HG03066 (cell line): ENCODE data around the gene CTDP1.
A peak's percentile ranks its signal among the peaks of the same experiment; 100 is the strongest.

Source experiments
- ATAC-seq: cut with Tn5 transposase; IDR thresholded peaks from one replicate; pipeline ENCODE4 v1.9.1; 2021; ENCODE audit warnings: low read depth; ENCODE audit not compliant: unreplicated experiment

CTDP1 gene

DNA sequence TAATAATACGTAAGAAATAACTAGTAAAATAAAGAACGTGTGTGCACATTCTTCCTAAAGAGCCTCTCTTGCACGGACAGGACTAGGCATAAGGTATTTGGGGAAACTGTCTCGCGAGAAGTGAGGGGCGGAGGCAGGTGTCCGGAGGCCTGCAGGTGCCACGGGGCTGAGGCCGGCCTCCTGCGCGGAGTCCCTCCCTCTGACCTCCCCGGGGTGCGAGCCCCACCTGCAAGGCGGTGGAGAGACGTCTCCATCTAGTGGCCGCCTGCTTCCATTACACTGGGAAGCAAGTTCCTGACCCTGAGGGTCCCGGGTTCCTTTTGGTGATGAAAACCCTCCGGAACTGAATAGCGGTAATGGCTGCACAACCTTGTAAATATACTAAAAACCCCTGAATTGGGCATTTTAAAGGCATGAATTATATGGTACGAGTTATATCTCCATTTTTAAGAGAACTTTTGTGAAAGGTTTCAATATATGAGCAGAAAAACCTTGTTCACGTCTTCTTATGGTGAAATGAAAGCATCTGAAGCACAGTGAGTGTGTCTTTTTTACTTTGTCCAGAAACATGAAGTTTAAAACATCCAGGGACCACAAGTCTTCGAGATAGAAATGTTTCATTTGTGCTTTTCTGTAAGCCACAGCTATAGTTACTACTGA is 35.5 kb upstream of the CTDP1 start:
- ATAC-seq, result no peak

DNA sequence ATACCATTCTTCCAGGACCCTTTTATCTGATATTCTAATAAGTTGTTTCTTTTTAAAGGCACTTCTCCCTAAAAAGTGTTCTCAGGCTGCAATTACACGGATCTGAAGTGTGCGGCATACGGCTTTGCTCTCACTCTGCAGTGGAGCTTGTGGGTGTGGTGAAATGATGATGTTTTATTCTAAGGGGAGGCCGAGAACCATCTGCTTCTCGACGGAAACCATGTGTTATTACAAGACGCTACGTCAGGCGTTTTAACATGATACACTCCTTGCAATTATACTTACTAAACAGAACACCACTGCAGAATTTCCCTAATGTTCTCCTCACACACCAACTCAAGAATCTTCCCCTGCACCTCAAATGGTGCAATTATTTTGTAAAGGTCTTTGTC is 34.9 kb upstream of the CTDP1 start:
- no peak for ATAC-seq

DNA sequence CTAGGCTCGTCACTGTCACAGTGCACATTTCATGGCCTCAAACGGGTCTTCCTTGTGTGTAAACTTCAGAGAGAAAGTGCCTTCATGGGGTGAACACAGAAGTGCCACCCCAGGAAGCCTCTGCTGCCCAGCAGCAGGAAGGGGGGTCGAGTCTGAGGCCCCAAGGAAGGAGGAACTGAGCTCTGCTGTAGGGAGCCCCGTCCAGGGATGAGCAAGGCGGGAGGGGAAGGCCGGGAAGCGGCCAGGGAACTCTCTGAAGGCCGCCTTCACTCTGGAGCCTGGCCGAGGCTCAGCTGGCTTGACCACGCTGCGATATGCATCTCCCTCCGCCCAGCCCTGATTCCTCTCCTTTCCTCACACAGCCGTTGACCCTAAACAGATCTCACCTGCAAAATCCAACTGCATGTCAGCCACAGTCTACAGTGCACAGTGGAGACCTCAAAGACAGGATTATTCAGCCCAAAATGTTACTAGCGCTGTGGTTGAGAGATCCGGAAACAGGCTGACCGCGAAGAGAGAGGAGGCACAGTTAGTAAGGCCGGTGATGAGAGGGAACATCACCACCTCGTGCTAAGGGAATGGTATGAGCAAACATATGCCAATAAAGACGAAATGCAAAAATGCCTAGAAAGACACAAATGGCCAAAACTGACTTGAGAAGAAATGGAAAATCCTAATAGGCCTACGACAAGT is 34.2 kb upstream of the CTDP1 start:
- ATAC-seq, result no peak

DNA sequence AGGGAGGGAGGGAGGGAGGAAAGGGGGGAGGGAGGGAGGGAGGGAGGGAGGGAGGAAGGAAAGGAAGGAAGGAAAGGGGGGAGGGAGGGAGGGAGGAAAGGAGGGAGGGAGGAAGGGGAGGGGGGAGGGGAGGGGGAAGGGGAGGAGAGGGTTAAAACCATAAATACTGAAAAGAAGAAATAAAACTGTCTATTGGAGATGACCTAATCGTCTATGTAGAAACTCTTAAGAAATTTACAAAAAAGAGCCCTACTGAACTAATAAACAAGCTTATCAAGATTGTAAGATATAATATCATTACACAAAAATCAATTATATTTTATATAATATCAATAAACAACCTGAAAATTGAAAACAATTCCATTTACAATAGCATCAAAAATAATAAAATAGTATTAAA is 32.3 kb upstream of the CTDP1 start:
- no peak for ATAC-seq

DNA sequence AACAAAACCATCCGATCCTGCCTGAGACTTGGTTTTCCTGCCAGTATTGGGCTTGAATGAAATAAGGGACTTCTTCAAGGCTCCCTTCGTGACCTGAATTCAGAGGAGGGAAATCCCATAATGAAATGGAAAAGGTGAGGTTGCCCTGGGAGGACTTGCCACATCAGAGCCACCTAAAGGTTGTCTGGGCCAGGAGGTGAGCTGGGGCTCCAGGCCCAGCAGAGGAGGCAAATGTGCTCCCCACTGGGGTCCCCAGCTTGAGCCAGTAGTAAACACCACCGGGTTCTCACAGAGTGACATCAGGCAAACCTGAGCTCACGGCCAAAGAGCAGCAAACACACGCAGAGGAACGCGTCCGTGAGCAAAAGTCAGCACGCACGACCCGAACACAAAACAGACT is 28.6 kb upstream of the CTDP1 start:
- no peak for ATAC-seq

DNA sequence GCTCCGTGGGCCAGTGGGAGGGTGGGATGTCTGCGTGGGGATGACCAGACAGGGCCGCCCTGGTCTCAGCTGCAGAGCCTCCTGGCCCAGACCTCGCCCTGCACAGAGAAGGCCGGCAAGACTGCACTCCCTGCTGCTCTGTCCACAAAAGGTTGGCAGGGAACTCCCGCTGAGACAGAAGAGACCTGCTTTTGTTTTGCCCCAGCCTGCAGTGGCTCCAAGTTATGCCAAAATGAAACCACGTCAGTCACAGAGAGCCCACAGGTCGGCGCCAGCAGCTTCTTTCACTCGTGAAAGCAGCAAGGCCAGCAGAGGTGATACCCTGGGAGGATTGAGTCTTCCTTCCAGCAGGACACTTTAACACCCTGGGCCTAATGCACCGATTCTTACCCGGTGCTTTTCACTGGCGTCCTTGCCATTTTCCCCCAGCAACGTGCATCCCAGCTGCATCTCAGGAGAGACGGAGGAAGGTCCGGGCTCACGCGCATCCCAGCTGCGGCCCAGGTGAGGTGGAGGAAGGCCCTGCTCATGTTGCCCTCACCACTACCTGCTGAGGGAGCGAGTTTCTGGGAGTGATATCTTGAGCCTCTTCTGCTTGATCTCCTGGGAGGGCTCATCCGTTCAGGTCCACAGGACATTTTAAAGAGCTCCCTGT is 22.1 kb upstream of the CTDP1 start:
- no peak for ATAC-seq

DNA sequence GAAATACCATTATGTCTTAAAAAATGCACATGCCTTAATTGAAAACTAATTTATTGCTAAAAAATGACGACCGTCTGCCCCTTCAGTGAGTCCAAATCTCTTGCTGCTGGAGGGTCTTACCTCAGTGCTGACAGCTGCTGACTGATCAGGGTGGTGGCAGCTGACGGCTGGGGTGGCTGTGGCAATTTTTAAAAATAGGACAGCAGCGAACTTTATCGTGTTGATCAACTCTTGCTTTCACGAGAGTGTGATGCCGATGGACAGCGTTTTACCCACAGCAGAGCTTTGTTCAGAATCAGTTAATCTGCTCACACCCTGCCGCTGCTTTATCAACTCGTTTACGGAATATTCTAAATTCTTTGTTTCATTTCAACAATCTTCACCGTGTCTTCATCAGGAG is 21.2 kb upstream of the CTDP1 start:
- ATAC-seq, result no peak

DNA sequence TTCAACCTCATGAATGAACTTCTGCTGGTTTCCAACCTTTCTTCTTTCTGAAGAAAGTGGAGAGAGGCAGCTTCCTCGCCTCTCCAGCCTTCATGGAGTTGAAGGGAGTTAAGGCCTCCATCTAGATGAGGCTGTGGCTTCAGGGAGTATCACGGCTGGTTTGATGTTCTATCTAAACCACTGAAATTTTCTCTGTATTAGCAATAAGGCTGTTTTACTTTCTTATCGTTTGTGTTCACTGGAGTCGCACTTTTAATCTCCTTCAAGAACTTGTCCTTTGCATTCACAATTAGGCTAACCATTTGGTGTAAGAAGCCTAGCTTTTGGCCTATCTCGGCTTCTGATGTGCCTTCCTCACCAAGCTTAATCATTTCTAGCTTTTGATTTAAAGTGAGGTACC is 19.9 kb upstream of the CTDP1 start:
- no peak for ATAC-seq

DNA sequence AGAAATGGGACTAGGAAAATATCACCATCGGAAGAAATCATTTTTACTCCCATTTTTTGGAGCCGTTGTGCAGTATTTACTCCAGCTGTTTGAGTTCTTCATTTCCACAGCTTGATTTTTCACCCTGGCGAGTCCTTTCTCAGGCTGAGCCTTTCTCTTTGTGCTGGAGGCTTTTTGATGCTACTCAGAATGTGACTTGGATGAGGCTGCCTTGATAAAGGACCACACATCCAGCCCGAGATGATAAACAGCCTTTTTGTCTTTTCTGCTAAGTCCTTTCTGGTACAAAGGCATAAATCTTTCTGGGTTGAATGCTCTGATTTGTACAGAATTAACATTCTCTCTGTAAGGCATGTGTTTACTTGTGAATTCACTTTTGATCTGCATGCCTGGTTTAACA is 17.6 kb upstream of the CTDP1 start:
- no peak for ATAC-seq

DNA sequence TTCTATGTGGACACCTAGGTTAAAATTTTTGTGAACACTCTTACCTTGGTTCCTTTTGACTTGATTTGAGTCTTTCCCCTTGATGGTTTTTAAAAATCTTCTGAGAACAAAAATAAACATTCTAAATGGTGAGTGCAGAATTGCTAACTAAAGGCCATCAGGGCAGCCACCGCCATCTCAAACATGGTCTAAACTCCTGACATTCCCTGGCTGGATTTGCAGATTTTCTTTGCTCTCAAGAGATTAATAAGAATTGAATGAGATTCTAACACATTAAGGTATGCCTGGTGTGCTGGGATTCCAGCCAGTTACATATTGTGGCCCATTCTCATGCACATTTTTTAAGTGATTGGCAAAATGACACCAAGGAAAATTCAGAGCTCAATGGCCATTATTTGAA is 17.2 kb upstream of the CTDP1 start:
- no peak for ATAC-seq

DNA sequence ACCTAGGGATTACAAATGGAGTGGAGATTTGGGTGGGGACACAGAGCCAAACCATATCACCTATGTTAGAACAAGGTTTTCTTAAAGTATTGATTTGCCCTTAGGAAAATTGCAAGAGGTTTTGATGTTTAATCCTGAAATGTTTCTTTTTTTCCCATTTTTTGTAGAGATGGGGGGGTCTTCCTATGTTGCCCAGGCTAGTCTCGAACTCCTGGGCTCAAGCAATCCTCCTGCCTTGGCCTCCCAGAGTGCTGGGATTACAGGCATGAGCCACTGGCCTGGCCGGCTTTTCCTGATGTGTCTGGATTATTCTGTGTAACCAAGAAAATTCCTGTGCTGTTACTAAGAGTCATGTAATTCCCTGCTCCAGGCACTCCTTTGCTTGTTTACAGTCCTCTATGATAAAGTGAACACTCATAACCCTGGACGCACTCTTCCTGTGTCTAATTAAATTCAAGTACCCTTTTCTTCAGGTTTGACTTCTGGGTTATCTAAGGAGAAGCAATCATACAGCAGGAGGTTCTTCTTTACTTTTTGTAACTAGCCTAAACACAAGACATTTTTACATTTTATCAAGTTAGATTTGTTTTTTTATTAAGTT is 15.0 kb upstream of the CTDP1 start:
- ATAC-seq, result no peak

DNA sequence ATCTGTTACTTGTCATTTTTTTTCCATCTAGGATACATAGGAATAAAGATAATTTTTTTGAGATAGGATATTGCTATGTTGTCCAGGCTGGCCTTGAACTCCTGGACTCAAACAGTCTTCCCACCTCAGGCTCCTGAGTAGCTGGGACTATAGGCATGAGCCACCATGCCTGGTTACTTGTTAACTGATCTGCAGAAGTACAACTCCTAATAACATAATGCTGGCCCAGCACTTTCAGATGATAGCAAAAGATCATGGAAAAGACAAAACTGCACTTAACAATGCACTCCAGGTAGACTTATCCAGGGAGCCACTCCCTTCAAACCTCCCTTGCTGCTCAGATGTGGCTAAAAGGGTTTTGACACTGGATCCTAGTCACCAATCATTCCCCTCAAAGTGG is 11.4 kb upstream of the CTDP1 start:
- no peak for ATAC-seq

DNA sequence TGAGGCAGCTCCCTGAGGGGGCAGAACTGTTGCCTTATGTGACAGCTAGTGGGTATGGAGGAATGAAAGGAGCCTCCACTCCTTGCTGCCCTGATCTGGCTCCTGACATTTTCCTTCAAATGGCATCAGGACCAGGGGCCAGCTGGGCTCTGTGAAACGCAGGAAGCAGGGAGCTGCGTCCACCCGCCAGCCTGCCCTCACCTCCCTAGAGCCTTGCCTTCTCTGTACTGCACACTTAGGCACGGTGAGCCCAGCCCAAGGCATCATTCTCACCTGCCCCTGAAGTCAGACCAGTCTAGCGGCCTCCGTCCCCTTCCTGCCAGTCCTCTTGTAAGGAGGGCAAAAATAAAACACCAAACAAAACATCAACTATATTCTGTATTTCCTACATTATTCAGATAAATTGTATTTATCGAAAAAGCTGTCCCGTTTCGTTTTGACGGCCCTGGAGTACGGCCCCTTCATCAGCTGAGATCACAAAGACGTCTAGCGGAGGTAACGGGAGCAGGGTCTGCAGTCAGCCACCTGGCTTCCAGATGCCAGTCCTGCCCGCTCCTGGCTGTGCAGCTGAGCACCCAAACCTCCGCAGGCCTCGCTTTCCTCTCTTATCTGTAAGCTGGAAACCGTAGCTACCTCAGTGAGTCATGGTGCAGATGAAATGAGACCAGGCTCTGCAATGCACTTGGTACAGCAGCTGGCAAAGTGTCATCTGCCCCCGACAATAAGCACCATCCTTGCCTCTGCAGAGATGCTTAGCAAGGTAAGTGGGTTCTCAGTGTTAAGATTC is 6.9 kb upstream of the CTDP1 start:
- no peak for ATAC-seq

DNA sequence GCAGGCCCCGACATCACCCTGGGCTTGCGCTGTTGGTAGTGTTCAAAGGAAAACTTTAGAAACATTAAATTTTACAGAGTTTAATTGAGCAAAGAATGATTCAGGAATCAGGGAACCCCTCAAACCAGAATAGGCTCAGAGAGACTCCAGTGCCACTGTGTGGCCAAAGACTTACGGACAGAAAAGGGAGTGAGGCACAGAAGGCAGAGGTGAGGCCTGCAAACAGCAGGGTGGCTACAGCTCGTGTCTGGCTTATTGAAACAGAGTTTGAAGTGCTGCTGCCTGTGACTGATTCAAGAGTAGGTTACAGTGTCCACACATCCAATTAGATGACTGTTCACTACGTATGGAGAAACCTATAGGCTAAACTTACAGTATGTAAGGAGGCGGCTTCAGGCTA is 2.4 kb upstream of the CTDP1 start:
- no peak for ATAC-seq

DNA sequence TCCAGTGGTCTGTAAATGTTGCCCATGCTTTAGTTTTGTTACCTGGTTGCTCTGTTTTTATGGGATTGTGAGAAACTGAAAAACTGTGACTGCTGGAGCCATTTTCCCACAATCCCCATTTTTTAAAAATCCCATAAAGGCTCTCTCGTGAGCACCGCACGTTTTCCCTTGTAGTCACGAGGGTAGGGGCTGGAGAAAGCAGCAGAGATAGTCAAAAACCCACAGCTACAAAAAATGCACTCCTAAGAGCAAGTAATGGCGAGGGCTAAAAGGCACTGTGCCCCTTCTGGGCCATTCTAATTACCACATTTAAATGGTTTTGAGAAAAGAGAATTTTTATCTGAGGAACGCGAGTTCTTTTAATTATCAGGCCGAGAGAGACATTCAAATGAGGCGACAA is 1.8 kb upstream of the CTDP1 start:
- no peak for ATAC-seq

DNA sequence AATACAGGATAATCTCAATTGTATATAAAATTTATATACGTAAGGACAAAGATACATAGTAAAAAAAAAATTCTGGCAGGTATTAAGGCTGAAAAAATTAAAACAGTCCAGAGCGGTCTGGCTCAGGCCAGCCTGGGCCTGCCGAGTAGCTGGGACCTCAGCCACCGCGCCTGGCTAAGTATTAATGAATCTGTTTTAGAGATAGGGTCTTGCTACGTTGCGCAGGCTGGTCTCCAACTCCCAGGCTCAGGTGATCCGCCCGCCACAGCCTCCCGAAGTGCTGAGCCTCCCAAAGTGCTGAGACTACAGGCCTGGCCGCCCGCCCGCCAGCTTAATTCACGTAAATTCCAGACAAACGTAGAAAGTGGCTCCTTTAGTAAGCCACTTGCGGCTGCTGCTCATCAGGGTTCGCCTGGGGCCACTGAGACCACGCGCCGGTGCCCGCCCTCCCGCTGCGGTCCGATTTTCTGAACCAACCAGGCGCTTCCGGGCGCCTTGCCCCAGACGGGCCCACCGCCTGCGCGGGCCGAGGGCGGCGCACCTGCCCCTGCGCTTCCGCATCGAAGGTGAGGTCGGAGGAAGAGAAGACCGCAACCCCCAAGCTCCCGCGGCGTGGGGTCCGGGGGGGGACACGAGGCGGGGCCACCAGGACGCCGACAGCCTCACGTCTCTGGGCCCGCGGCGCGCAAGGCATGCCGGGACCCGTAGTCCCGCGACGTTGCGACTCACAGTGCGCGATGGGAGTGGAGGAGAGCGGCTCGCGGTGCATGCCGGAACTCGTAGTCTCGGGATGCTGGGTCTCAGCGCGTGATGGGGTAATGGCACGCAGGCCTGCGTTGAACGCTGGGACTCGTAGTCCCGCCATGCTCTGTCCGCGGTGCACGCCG is 695 bp upstream of the CTDP1 start:
- peak; percentile 94 for ATAC-seq

DNA sequence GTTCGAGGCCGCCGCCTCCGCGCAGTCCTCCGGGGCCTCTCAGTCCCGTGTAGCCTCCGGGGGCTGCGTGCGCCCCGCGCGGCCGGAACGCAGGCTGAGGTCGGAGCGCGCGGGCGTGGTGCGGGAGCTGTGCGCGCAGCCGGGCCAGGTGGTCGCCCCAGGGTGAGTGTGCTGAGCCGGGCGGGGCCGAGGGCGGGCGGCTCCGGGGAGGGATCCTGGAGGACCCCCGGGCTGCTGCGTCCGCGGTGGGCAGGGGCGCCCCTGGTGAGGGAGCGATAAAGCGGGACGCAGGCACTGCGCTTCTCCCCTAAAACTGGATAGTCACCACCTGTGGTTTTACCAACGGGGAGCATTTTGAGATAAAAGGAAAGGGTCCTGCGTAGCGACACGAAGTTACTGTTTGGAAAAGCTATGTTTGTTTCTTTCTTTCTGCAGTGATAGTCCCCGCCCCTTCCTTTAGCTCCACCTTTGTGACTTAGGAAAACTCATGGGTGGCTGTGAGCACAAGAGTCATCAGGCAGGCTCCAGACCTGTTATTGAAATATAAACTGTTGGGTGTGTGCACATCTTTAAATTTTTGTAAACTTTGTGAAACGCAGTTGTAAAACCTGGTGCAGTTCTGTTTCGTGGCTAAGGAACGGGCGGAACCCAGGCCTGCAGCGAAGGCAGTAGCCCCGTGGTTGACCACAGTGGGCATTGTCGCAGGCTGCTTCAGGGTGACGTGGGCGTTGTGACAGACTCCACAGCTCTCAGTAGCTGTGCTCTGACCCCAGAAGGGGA is 687 bp downstream of the CTDP1 start:
- ATAC-seq, result peak; percentile 0

DNA sequence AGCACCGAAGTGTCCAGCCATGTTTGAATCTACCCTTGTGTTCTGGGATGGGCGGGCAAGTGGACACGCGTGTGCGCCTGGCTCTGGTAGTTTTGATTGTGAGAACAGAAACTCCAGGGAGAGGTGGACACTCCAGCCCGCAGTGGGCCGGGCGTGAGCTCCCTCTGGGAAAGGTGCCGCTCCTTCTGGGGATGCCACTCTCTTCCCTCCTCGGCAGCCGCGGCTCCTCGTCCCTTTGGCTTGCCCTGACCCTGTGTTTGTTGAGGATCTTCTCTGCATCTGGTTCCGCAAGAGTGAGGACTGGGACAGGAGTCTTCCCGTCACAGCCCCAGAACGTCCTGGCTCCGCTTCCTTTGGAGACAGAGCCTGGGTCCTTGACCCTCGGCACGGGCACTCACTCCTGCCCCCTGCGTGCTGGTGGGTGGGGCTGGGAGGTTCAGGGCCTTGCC is 1.3 kb downstream of the CTDP1 start:
- no peak for ATAC-seq
